ENCODE results near the gene DNPEP. TPM values are rescaled to one million over a fixed set of nuclear protein-coding genes. Genes with fewer than 3 reads are reported as not detected.

The DNPEP gene
- total and polyA plus RNA-seq, 2 of the 8 experiments (the other 6 are each of a cell fraction or from before 2014, with no cell fraction given): 59.8 to 109 TPM

DNA sequence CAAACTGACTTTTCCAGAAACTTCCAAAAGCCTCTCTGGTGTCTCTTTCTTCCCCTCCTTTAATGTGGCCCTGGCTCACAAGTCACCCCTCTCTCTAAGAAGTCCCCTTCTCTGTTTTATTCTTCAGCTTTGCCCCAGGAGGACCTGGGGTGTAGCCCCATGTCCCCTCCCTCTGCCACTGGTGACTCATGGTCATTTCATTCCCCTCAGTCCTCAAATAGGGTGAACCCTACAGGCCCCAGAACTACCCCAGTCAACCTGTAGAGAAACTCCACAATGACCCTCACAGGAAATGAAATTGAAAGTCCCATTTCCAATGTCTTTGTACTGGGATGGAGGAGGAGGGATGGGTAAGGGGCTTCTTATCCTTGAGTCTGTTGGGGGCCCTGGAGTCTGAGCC is 40.8 kb upstream of the DNPEP start (continued):
- TF ChIP-seq SIN3A (conservative IDR thresholded peaks at IDR 0.05 in 1 of 2, IDR thresholded peaks at IDR 0.05 in 1 of 2; ENCODE audit: low read depth in 1 of 2, low read length in 2 of 2): no peak
- no peak for TF ChIP-seq KDM1A (IDR thresholded peaks at IDR 0.05; ENCODE audit: borderline replicate concordance, low read length)
- TF ChIP-seq ASH2L (IDR thresholded peaks at IDR 0.05; ENCODE audit: low read length): no peak

Measured in H1 (cell line).